HG02885 (cell line): ENCODE measurements around the gene NXPE4.
"Not testable (repeated sequence)": the region's sequence is repeated elsewhere in the genome, so short reads cannot be mapped to it uniquely, and the experiment has no call there.

Source experiments
- ATAC-seq: cut with Tn5 transposase; IDR thresholded peaks from one replicate; pipeline ENCODE4 v1.9.1; 2021; ENCODE audit warnings: mild to moderate bottlenecking; ENCODE audit not compliant: unreplicated experiment, poor library complexity

The NXPE4 gene

DNA sequence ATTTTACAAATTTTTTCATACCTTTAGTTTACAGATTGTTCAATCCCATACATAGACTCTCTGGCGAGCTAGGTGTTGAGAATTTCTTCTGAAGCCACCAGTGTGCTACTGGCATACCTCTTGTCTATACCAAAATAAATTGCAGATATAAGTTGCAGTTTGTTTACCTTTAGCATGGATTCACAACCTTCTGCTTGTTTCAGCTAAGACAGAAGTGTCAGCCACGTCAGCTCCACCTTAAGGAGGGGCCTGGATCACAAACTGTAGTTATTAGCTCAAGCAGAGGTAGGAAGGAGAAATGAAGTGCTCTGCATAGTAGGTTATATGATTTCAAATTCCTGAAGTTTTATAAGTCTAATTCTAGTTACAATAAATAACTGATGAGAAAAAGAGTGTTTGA lies at the start of gene NXPE4:
Gene NXPE4, minus strand, starts transcription at position 216 of the 400 bp plus-strand sequence. CDS start 1,027 bp downstream, outside the sequence.
- no peak for ATAC-seq

DNA sequence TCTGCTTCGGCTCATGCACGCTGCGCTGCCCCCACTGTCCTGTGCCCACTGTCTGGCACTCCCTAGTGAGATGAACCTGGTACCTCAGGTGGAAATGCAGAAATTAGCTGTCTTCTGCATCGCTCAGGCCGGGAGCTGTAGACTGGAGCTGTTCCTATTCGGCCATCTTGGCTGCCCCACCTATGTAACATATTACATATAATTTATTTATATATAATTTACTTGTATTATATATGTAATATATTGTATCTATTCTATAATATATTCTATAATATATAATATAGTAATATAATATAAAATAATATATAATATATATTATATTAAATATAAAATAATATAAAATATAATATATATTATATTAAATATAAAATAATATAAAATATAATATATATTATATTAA lies 43.9 kb upstream of the NXPE4 start:
- ATAC-seq: not testable (repeated sequence)

DNA sequence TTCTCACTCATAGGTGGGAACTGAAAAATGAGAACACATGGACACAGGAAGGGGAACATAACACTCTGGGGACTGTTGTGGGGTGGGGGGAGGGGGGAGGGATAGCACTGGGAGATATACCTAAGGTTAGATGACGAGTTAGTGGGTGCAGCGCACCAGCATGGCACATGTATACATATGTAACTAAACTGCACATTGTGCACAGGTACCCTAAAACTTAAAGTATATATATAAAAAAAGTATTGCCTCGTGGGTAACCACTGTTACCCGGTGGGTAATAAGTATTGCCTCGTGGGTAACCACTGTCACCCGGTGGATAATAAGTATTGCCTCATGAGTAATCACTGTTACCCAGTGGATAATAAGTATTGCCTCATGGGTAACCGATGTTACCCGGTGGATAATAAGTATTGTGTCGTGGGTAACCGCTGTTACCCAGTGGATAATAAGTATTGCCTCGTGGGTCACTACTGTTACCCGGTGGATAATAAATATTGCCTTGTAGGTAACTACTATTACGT lies 35.9 kb upstream of the NXPE4 start:
- not testable (repeated sequence) for ATAC-seq

DNA sequence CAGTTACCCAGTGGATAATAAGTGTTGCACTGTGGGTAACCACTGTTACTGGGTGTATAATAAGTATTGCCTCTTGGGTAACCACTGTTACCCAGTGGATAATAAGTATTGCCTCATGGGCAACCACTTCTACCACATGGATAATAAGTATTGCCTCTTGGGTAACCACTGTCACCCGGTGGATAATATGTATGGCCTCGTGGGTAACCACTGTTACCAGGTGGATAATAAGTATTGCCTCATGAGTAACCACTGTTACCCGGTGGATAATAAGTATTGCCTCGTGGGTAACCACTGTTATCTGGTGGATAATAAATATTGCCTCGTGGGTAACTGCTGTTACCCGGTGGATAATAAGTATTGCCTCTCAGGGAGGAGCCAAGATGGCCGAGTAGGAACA lies 29.7 kb upstream of the NXPE4 start:
- no peak for ATAC-seq

DNA sequence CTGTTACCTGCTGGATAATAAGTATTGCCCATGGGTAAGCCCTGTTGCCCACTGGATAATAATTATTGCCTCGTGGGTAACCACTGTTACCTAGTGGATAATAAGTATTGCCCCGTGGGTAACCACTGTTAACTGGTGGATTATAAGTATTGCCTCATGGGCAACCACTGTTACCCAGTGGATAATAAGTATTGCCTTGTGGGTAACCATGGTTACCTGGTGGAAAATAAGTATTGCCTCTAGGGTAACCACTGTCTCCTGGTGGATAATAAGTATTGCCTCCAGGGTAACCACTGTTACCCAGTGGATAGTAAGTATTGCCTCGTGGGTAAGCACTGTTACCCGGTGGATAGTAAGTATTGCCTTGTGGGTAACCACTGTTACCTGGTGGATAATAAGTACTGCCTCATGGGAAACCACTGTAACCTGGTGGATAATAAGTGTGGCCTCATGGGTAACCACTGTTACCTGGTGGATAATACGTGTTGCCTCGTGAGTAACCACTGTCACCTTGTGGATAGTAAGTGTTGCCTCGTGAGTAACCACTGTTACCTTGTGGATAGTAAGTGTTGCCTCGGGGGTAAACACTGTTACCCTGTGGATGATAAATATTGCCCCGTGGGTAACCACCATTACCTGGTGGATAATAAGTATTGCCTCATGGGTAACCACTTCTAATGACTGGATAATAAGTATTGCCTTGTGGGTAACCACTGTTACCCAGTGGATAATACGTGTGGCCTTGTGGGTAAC lies 29.0 kb upstream of the NXPE4 start:
- ATAC-seq: no peak

DNA sequence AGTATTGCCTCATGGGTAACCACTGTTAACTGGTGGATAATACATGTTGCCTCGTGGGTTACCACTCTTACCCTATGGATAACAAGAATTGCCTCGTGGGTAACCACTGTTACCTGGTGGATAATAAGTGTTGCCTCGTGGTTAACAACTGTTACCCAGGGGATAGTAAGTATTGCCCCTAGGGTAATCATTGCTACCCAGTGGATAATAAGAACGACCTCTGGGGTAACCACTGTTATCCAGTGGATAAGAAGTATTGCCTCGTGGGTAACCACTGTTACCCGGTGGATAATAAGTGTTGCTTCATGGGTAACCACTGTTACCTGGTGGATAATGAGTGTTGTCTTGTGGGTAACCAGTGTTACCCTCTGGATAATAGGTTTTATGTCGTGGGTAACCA lies 28.1 kb upstream of the NXPE4 start:
- no peak for ATAC-seq

DNA sequence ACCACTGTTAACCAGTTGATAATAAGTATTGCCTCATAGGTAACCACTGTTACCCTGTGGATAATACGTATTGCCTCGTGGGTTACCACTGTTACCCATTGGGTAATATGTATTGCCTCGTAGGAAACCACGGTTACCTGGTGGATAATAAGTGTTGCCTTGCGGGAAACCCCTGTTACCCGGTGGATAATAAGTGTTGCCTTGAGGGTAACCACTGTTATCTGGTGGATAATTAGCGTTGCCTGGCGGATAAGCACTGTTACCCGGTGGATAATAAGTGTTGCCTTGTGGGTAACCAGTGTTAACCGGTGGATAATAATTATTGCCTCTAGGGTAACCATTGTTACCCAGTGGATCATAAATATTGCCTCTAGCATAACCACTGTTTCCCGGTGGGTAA lies 27.3 kb upstream of the NXPE4 start:
- no peak for ATAC-seq

DNA sequence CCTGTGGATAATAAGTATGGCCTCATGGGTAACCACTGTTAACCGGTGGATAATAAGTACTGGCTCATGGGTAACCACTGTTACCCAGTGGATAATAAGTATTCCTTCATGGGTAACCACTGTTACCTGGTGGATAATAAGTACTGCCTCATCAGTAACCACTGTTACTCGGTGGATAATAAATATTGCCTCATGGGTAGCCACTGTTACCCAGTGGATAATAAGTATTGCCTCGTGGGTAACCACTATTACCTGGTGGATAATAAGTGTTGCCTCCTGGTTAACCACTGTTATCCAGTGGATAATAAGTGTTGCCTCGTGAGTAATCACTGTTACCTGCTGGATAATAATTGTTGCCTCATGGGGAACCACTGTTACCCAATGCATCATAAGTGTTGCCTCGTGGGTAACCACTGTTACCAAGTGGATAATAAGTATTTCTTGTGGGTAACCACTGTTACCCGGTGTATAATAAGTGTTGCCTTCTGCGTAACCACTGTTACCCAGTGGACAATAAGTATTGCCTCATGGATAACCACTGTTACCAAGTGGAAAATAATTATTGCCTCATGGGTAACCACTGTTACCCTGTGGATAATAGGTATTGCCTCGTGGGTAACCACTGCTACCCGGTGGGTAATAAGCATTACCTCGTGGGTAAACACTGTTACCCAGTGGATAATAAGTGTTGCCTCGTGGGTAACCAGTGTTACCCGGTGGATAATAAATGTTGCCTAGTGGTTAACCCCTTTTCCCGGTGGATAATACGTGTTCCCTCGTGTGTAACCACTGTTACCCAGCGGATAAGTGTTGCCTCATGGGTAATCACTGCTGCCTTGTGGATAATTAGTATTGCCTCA lies 26.6 kb upstream of the NXPE4 start:
- ATAC-seq: no peak

DNA sequence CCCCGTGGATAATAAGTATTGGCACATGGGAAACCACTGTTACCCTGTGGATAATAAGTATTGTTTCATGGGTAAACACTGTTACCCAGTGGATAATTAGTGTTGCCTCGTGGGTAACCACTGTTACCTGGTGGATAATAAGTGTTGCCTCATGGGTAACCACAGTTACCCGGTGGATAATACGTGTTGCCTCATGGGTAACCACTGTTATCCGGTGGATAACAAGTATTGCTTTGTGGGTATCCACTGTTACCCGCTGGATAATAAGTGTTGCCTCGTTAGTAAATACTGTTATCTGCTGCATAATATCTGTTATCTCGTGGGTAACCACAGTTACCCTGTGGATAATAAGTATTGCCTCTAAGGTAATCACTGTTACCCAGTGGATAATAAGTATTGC lies 25.5 kb upstream of the NXPE4 start:
- ATAC-seq: no peak

DNA sequence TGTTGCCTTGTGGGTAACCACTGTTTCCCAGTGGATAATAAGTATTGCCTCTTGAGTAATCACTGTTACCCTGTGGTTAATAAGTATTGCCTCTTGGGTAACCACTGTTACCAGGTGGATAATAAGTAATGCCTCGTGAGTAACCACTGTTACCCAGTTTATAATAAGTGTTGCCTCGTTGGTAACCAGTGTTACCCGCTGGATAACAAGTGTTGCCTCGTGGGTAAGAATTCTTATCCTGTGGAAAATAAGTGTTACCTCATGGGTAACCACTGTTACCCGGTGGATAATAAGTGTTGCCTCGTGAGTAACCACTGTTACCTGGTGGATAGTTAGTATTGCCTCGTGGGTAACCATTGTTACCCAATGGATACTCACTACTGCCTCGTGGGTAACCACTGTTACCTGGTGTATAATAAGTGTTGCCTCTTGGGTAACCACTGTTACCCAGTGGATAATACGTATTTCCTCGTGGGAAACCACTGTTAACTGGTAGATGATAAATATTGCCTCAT lies 24.1 kb upstream of the NXPE4 start:
- no peak for ATAC-seq

DNA sequence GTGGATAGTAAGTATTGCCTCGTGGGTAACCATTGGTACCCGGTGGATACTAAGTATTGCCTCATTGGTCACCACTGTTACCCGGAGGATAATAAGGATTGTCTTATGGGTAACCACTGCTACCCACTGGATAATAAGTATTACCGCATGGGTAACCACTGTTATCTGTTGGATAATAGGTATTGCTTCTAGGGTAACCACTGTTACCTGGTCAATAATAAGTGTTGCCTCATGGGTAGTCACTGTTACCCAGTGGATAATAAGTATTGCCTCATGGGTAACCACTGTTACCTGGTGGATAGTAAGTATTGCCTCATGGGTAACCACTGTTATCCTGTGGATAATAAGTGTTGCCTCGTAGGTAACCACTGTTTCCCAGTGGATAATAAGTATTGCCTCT lies 22.6 kb upstream of the NXPE4 start:
- ATAC-seq: no peak

DNA sequence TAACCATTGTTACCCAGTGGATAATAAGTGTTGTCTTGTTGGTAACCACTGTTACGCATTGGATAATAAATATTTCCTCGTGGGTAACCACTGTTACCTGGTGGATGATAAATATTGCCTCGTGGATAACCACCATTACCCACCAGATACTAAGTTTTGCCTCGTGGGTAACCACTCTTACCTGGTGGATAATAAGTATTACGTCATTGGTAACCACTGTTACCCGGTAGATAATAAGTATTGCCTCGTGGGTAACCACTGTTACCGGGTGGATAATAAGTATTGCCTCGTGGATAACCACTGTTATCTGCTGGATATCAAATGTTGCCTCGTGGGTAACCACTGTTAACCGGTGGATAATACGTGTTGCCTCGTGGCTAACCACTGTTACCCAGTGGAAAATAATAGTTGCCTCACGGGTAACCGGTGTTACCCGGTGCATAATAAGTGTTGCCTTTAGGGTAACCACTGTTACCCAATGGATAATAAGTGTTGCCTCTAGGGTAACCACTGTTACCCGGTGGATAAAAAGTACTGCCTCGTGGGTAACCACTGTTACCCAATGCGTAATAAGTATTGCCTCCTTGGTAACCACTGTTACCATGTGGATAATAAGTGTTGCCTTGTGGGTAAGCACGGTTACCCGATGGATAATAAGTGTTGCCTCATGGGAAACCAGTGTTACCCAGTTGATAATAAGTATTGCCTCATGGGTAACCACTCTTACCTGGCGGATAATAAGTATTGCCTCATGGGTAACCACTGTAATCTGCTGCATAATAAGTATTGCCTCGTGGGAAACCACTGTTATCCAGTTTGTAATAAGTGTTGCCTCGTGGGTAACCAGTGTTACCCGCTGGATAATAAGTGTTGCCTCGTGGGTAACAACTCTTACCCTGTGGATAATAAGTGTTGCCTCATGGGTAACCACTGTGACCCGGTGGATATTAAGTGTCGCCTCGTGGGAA lies 21.9 kb upstream of the NXPE4 start:
- ATAC-seq: no peak

DNA sequence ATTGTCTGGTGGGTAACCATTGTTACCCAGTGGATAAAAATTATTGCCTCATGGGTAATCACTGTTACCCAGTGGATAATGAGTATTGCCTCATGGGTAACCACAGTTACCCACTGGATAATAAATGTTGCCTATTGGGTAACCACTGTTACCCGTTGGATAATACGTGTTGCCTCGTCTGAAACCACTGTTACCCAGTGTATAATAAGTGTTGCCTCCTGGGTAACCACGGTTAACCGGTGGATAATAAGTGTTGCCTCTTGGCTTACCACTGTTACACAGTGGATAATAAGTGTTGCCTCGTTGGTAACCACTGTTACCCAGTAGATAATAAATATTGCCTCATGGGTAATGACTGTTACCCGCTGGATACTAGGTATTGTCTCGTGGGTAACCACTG lies 20.9 kb upstream of the NXPE4 start:
- ATAC-seq: no peak

DNA sequence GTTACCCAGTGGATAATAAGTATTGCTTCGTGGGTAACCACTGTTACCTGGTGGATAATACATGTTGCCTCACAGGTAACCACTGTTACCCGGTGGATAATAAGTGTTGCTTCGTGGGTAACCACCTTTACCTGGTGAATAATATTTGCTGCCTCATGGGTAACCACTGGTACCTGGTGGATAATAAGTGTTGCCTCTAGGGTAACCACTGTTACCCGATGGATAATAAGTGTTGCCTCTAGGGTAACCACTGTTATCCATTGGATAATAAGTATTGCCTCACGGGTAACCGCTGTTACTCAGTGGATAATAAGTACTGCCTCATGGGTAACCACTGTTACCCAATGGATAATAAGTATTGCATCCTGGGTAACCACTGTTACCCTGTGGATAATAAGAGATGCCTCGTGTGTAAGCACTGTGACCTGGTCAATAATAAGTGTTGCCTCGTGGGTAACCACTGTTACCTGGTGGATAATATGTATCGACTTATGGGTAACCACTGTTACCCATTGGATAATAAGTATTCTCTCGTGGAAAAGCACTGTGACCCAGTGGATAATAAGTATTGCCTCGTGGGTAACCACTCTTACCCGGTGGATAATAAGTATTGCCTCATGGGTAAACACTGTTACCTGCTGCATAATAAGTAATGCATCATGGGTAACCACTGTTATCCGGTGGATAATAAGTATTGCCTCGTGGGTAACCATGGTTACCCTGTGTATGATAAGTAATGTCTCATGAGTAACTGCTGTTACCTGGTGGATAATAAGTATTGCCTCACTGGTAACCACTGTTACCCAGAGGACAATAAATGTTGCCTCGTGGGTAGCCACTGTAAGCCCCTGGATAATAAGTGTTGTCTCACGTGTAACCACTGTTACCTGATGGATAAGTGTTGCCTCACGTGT lies 20.1 kb upstream of the NXPE4 start:
- no peak for ATAC-seq

DNA sequence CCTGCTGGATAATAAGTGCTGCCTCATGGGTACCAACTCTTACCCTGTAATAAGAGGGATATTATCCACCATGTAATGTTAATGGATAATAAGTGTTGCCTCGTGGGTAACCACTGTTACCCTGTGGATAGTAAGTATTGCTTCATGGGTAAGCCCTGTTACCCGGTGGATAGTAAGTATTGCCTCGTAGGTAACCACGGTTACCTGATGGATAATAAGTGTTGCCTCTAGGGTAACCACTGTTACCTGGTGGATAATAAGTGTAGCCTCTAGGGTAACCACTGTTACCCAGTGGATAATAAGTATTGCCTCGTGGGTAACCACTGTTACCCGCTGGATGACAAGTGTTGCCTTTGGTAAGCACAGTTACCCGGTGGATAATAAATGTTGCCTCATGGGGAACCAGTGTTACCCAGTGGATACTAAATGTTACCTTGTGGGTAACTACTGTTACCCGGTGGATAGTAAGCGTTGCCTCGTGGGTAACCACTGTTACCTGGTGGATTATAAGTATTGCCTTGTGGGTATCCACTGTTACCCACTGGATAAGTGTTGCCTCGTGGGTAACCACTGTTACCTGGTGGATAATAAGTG lies 18.6 kb upstream of the NXPE4 start:
- no peak for ATAC-seq

DNA sequence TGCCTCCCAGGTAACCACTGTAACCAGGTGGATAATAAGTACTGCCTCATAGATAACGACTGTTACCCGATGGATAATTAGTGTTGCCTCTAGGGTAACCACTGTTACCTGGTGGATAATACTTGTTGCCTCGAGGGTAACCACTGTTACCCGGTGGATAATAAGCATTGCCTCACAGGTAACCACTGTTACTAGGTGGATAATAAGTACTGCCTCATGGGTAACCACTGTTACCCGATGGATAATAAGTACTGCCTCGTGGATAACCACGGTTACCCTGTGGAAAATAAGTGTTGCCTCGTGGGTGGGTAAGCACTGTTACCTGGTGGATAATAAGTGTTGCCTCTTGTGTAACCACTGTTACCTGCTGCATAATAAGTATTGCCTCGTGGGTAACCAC lies 17.5 kb upstream of the NXPE4 start:
- ATAC-seq: not testable (repeated sequence)

DNA sequence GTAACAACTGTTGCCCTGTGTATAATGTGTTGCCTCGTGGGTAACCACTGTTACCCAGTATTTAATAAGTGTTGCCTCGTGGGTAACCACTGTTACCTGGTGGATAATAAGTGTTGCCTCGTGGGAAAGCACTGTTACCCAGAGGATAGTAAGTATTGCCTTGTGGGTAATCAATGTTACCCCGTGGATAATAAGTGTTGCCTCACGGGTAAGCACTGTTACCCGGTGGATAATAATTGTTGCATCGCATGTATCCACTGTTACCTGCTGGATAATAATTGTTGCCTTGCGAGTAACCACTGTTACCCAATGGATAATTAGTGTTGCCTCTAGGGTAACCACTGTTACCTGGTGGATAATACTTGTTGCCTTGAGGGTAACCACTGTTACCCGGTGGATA lies 17.1 kb upstream of the NXPE4 start:
- no peak for ATAC-seq

DNA sequence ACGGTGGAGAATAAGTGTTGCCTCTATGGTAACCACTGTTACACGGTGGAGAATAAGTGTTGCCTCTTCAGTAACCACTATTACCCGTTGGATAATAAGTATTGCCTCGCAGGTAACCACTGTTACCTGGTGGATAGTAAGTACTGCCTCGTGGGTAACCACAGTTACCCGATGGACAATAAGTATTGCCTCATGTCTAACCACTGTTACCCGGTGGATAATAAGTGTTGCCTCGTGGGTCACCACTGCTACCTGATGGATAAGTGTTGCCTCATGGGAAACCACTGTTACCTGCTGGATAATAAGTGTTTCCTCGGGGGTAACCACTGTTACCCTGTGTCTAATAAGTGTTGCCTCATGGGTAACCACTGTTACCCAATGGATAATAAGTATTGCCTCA lies 16.6 kb upstream of the NXPE4 start:
- ATAC-seq: not testable (repeated sequence)
